Stimulated activated CD4-positive, alpha-beta T cell treated with anti-CD3 and anti-CD28 coated beads, TNF-alpha, amount 100 ng/mL, for 48 hours (primary cell): ENCODE measurements around the gene TIGAR.

Experiments used
- DNase-seq, 3 donors: peaks; one replicate each; pipeline ENCODE4 v3.0.0-alpha.2; 2020; ENCODE audit warnings: low read depth in 3 of 3

The TIGAR gene

DNA sequence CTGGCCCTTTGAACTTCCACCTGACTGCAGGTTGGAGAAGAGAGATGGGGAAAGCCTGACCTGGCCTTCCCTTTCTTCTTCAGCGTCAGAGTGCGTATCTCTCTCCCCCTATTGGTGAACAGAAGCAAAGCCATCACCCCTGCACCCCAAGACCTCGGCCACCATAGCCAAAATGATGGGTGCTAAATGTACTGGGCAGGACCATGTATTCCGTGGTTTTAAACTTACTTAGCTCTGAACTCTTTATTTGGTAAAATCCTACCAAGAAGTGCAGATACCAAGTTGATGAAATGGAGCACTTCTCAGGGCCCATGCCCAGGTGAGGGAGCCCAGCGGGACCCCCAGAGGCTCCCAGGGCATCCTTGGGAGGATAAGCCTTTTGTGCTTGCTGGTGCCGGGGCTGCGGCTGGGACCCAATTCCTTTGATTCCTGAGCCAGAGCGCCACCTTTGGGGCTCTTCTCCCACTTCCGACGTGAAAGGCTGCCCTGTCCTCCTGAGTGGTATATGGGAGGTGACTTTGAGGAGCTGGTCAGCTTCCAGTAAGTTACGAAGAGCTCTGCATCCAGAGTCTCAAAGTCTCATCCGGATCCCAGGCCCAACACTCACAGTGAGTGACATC lies 38.0 kb upstream of the TIGAR start:
- no peak for DNase-seq

DNA sequence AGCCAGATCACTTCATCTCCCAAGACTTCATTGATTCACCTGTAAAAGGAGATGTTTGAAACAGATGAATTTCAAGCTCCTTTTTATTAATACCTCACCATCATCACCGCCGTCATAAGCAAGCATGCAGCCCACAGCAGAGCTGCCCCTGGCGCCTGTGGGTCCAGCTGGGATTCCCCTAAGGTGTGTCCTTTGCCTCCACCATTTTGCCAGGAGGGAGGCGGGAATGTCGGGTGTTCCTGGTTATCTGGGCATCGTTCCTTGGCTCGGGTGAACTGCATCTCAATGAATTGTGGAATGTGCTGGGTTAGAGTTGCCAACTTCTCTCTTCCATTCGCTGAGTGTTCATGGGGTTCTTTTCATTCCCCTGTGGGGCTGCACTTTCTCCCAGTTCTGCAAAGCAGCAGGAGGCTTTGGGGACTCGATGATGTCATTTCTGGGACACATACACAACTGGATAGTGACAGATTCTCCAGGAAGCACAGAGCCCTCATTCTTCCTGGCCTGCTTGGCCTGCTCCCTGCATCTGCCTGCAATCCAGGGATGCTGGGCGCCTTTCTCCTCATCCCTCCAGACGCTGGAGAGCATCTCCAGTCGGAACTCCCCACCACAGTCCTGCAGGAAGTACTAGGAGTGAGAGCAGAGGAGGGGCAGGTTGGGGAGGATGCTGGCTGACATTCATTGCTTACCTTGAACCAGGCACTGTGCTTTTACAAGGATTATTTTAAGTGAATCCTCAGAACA lies 37.3 kb upstream of the TIGAR start:
- DNase-seq, result no peak

- DNase-seq, result no peak
Observed at GRCh38 chr12:4284306-4284705, 36.7 kb upstream of the TIGAR start.

DNA sequence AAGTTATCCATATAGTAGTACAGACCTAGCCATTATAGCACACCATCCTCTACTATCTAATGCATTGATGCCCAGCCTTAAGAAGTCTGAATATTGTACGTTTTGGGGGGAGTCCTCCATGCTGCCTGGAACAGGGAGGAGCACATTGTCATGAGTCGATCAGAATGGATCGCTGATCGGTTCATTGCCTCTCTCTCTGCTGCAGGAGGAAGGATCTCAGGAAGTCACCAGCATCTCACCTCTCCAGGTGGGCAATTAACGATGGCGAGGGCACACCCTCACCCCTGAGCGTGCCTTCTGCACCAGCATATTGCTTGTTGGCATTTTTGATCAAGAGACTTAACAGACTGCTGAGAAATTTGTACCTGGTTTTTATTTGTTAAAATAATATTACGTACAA lies 35.9 kb upstream of the TIGAR start:
- no peak for DNase-seq

- DNase-seq, result no peak
Observed at GRCh38 chr12:4286228-4286627, 34.8 kb upstream of the TIGAR start.

DNA sequence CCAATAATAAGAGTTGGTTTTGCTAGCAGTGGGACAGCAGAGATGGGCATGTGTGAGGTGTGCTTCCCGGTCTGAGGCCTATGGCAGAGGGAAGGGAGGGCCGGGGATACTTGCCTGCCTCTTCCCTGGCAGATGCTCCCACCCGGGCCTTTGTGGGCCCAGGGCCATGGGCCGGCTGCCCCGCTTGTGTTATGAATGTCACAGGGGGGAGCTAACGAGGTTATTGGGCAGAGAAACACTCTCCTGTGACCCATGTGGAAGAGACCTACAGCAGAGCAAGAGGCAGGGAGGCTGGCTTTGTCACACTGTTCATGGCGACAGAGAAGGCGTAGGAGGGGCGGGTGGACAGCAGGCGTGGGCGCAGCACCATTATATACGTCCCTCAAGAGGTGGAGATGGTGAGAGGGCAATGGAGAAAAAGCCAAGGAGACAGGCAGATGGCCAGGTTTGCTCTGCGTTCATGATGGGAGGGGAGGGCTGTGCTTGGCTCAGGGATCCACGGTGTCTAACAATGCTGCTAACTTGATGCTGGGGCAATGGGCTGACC lies 34.2 kb upstream of the TIGAR start:
- no peak for DNase-seq

DNA sequence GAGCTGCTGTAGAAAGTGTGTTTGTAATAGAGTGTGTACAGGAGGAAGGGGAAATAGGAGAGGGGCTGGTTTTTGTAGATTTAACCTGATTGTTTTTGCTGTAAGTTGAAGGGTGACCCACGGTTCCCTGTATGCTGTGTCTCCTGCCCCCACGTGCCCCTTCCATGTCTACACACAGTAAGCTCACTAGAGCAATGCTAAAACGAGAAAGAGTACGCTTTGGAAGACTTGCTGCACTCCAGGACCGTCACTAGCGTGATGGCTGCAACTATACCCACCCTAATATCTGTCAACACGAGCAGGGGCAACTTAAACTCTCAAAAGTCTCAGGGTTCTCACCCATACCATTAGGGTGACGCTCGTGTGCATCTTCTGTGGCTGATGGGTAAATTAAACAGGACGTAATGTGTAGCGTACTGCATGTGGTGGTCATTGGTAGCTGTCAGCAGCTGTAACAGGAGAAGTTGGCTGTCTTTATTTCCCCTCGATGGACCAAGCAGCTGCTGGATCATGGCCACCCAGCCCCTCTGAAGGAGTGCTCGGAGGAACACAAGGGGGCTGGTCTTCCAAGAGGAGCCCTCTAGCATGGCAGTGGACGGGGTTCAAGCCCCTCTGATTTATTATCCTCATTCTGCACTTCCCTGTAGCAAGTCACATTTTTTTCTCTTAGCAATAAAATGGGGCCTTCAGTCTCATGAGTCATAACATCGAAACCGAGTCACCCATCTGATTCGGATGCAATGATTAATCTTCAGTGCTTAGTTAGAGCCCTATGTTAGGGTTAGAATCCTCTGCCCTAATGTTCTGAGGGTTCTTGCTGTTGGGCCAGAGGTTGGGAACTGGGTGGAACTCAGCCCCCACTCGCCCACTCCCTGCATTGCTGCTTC lies 33.4 kb upstream of the TIGAR start:
- no peak for DNase-seq

- no peak for DNase-seq
Observed at GRCh38 chr12:4288296-4289131, 32.5 kb upstream of the TIGAR start.

DNA sequence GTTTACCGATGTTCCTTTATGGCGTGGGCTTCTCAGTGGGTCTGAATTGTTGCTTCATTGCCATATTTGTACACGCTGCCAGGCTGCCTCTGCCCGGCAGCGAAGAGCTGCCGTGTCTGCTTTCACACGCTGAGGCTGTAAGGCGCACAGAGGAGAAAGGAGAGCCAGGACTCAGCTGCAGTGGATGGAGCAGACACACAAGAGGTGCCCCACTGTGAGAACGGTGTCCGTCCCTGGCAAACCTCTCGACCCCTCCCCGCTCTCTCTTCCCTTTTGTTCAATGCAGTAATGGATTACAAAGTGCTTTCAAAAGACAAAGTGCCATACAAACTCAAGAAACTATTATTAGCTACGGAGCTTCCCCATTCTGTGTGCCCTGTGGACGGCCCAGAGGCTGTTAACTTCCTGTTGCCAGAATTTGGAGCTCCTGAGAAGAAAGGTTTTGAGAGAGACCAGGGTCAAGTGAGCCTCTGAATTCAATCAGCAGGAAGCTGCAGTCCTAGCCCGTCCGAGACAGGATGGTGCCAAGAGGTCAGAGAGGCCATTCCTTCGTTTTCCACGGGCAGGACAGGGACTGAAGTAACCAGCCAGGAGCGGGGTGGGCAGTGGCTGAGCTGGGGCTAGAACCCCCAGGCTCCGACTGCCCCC lies 31.7 kb upstream of the TIGAR start:
- DNase-seq, result no peak

- no peak for DNase-seq
Observed at GRCh38 chr12:4289998-4290790, 30.8 kb upstream of the TIGAR start.

- no peak for DNase-seq
Observed at GRCh38 chr12:4292341-4293073, 28.5 kb upstream of the TIGAR start.

DNA sequence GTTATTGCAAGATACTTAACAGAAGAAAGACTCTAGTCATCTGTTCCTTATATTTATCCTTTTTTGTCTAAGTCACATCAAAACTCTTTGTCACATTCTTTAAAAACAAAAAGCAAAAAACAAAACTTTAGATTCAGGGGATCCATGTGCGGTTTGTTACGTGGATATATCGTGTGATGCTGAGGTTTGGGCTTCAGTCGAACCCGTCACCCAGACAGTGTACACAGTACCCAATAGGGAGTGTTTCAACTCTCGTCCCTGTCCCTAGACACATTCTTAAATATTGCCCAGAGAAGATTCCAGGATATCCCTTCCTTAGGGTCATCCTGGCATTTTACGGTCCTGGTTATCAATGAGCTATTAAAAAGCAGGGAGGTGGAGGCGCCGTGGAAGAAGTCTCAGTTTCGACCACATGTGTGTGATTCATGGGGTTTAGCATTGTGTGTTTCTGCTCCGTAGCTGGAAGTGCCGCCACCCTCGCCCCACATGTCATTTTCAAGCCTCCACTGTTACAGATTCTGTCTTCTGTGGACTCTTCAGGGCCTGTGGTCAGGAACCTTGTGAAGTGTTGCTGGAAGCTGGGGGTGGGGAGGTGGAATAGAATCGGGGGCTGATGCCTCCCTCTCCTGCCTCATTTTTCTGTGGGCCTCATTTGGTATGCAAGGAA lies 27.6 kb upstream of the TIGAR start:
- no peak for DNase-seq

GRCh38 chr12:4293966-4294505 lies 27.0 kb upstream of the TIGAR start:
- DNase-seq, result no peak

GRCh38 chr12:4296751-4297150 lies 24.3 kb upstream of the TIGAR start:
- DNase-seq, result no peak

- no peak for DNase-seq
Observed at GRCh38 chr12:4297617-4298016, 23.4 kb upstream of the TIGAR start.

DNA sequence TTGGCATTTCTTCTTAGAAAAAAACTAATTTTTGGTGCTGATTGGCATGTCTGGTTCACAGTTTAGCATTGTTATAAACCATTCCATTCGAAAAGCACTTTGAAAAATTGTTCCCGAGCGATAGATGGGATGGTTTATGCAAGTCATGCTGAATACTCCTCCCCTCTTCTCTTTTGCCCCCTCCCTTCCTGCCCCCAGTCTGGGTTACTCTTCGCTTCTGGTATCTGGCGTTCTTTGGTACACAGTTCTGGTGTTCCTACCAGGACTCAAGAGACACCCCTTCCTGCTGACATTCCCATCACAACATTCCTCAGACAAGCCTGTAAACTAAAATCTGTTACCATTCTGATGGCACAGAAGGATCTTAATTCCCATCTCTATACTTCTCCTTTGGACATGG lies 20.1 kb upstream of the TIGAR start:
- DNase-seq, result no peak

DNA sequence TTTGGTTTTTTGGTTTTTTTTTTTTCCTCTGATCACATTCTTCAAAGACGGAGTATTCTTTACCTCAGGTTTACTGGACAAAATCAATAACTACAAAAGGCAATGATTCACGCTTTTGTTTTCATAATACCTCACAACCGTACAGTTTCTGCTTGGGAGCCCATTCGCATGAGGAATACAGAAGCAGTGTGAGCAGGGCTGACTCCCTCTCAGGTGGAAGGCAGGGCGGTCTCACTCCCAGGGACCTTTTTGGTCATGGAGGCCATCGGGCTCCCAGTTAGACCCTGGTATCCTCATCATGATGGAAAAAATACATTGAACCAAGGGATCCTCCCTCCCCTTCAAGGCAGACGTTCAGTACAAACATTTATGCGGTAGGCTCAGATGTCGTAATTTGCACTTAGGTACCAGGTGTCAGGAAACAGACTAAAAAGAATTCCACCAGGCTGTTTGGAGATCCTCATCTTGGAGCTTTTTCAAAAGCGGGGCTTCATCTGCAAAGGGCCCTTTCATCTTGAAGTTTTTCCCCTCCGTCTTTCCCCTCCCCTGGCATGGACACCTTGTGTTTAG lies 19.0 kb upstream of the TIGAR start:
- DNase-seq, result no peak

DNA sequence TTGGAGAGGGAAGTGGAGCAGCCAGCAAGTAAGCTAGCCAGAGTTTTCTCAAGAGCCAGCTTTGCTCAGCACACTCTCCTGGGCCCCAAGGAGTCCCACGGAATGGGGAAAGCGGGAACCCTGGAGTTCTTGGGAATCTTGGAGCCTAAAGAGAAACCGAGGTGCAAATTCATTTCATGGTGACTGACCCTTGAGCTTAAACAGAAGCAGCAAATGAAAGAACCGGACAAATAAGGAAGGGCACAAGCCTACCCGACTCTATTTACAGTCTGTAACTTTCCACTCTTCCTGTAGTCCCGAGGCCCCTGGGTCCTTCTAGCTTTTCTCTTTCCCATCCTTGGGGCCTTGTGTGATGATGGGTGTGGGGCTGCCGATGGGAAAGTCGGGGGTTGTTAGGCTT lies 18.1 kb upstream of the TIGAR start:
- DNase-seq, result no peak
